Lung (tissue), 12 donors: ENCODE results near the gene GATAD2A. TPM values are rescaled to one million over a fixed set of nuclear protein-coding genes. Genes with fewer than 3 reads are reported as not detected.

ENCODE experiments used
- ATAC-seq: fragments of 200-7000 bp; cut with Tn5 transposase; one replicate; pipeline ENCODE4 v1.9.1; 2020; ENCODE audit warnings: moderate number of reproducible peaks; ENCODE audit not compliant: insufficient read depth, low FRiP score
- DNase-seq, 3 donors: peaks; one replicate each; pipeline ENCODE4 v3.0.0-alpha.2; 2013 to 2017
- H3K27ac ChIP-seq, 2 donors: one replicate each; pipeline ENCODE4 v1.5.1; 2013; ENCODE audit warnings: mild to moderate bottlenecking in 2 of 2, moderate library complexity in 2 of 2, control low read depth in 1 of 2, inconsistent platforms in 1 of 2, low read depth in 1 of 2, low read length in 1 of 2
- H3K27me3 ChIP-seq, 3 donors: one replicate each; pipeline ENCODE4 v1.5.1; 2013; ENCODE audit warnings: low read length in 2 of 3; ENCODE audit not compliant: control insufficient read depth in 3 of 3, insufficient read depth in 3 of 3
- H3K36me3 ChIP-seq, 4 donors: one replicate each; pipeline ENCODE4 v1.5.1; 2013; ENCODE audit warnings: low read length in 4 of 4, mild to moderate bottlenecking in 1 of 4, moderate library complexity in 1 of 4; ENCODE audit not compliant: control insufficient read depth in 4 of 4, insufficient read depth in 4 of 4
- H3K4me1 ChIP-seq, 5 donors: one replicate each; pipeline ENCODE4 v1.5.1; 2013; ENCODE audit warnings: low read length in 5 of 5, mild to moderate bottlenecking in 2 of 5, moderate library complexity in 1 of 5; ENCODE audit not compliant: control insufficient read depth in 5 of 5, insufficient read depth in 5 of 5
- H3K4me3 ChIP-seq: one replicate; pipeline ENCODE4 v1.5.1; 2013; ENCODE audit warnings: mild to moderate bottlenecking, control low read depth, moderate library complexity
- H3K9ac ChIP-seq, 2 donors: one replicate each; pipeline ENCODE4 v1.5.1; 2013; ENCODE audit warnings: low read length in 2 of 2, control low read depth in 1 of 2; ENCODE audit not compliant: insufficient read depth in 1 of 2
- H3K9me3 ChIP-seq, 4 donors: one replicate each; pipeline ENCODE4 v1.5.1; 2013; ENCODE audit warnings: low read length in 3 of 4, mild to moderate bottlenecking in 1 of 4, moderate library complexity in 1 of 4; ENCODE audit not compliant: control insufficient read depth in 4 of 4, insufficient read depth in 3 of 4
- CTCF ChIP-seq: IDR thresholded peaks from 2 replicates; pipeline ENCODE4 v1.5.1; 2012; ENCODE audit warnings: mild to moderate bottlenecking; ENCODE audit errors: control extremely low read depth, extremely low read depth
- WGBS, 2 donors: extraction: QIAGEN DNeasy Blood & Tissue Kit; methylation state at CpG; one replicate each; pipeline ENCODE4 v1.1.7; 2013; 5-methylcytosine and 5-hydroxymethylcytosine counted together
- polyA plus RNA-seq, 2 donors: library from polyadenylated mRNA; stranded (reverse); fragments of 200-250 nt; gene quantifications; one replicate each; pipeline ENCODE4 v1.2.1, GENCODE V29; 2013
- total RNA-seq, 2 donors: library from RNA; depleted of rRNA in 1 of 2; stranded (reverse); fragments of >200 nt in 1 of 2; gene quantifications; one replicate each; pipeline ENCODE4 v1.2.1, GENCODE V29; 2014 to 2021
- donor health status: control.
- donor health status: control.
- donor health status: Bipolar disorder and iron deficiency.
- donor health status: healthy.
- donor health status: DM: yes; HTN: yes; CAD: no.

GATAD2A gene
- total and polyA plus RNA-seq, 4 donors, result 30.6 to 93.7 (median 37.4) TPM

GRCh38 chr19:19493841-19494546, 88.5 kb downstream of the GATAD2A start:
- DNase-seq (no peak), ATAC-seq (no peak)
- H3K4me3 ChIP-seq, result no peak overlapping the region
- H3K27me3 ChIP-seq, result no peaks in the 10 kb centered on the region
- H3K4me1 ChIP-seq, result peaks cover 5 to 16% (median 13%) of the 10 kb centered on the region in 5 donors
- no peak overlapping the region for H3K27ac ChIP-seq
- WGBS, 2 donors, result 92 to 96% methylated on average over 15 of the region's 15 CpGs
- H3K9ac ChIP-seq, result no peak overlapping the region
- no peaks in the 10 kb centered on the region for H3K9me3 ChIP-seq
- TF ChIP-seq CTCF, result no peak
- peaks cover 11 to 54% (median 21%) of the 10 kb centered on the region in 4 donors for H3K36me3 ChIP-seq

GRCh38 chr19:19495614-19496603, 90.4 kb downstream of the GATAD2A start:
- no peaks in the 10 kb centered on the region for H3K9me3 ChIP-seq
- WGBS, 2 donors, result 93 to 98% methylated on average over 30 of the region's 30 CpGs
- H3K27me3 ChIP-seq, result no peaks in the 10 kb centered on the region
- H3K27ac ChIP-seq, result no peak overlapping the region
- H3K36me3 ChIP-seq, result peaks cover 13 to 73% (median 25%) of the 10 kb centered on the region in 4 donors
- DNase-seq (no peak), ATAC-seq (no peak)
- no peak overlapping the region for H3K4me3 ChIP-seq
- H3K4me1 ChIP-seq, result no peaks in the 10 kb centered on the region
- no peak for TF ChIP-seq CTCF
- no peak overlapping the region for H3K9ac ChIP-seq

- DNase-seq, result no peak
- Histone ChIP-seq H3K27ac (no peak overlapping the region), H3K9ac (no peak overlapping the region), H3K9me3 (no peaks in the 10 kb centered on the region), H3K36me3 (peaks cover 11 to 90% (median 37%) of the 10 kb centered on the region in 4 donors), H3K27me3 (no peaks in the 10 kb centered on the region), H3K4me3 (no peak overlapping the region), H3K4me1 (no peaks in the 10 kb centered on the region)
- WGBS, 2 donors, result 94 to 96% methylated on average over 33 of the region's 33 CpGs
- no peak for TF ChIP-seq CTCF
- ATAC-seq, result no peak
Observed at GRCh38 chr19:19498255-19498991, 92.9 kb downstream of the GATAD2A start.
